ENCODE data around the gene NMNAT2.

DNA sequence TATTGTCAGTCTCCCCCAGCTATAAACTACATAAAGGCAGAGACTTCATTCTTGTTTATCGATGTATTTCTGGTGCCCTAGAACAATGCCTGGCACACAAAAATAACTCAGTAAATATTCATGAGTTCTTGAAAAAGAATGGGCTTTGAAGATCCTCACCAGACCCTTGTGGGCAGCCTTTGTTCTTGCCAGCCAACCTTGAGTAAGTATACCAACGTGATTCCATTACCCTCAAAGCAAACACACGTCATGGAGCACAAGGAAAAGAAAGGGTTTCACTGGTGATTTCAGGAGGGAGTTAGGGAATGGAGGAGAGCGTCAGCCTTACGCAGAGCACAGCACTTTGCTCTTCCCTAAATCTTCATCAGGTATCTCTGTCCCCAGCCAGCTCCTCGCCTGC is 29.4 kb downstream of the NMNAT2 start:
- TF ChIP-seq, protein P1, sequence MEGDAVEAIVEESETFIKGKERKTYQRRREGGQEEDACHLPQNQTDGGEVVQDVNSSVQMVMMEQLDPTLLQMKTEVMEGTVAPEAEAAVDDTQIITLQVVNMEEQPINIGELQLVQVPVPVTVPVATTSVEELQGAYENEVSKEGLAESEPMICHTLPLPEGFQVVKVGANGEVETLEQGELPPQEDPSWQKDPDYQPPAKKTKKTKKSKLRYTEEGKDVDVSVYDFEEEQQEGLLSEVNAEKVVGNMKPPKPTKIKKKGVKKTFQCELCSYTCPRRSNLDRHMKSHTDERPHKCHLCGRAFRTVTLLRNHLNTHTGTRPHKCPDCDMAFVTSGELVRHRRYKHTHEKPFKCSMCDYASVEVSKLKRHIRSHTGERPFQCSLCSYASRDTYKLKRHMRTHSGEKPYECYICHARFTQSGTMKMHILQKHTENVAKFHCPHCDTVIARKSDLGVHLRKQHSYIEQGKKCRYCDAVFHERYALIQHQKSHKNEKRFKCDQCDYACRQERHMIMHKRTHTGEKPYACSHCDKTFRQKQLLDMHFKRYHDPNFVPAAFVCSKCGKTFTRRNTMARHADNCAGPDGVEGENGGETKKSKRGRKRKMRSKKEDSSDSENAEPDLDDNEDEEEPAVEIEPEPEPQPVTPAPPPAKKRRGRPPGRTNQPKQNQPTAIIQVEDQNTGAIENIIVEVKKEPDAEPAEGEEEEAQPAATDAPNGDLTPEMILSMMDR (IDR thresholded peaks at IDR 0.05 in 4 of 5, conservative IDR thresholded peaks at IDR 0.05 in 1 of 5) = no peak
- no peak for TF ChIP-seq POLR2A (IDR thresholded peaks at IDR 0.05)
